Neural progenitor cell (in vitro differentiated cells): ENCODE measurements around the gene ADAMTS4.

ENCODE experiments used
- EZH2 ChIP-seq: fragments of 200-600 bp; sonication (generic); IDR thresholded peaks from 2 replicates; pipeline ENCODE4 v1.6.1; 2017; ENCODE audit warnings: antibody characterized with exemption, mild to moderate bottlenecking, moderate library complexity
- TF ChIP-seq, protein P1 (sequence below): fragments of 200-600 bp; sonication (generic); IDR thresholded peaks from 2 replicates; pipeline ENCODE4 v1.5.1; 2017; ENCODE audit warnings: antibody characterized with exemption, mild to moderate bottlenecking

DNA sequence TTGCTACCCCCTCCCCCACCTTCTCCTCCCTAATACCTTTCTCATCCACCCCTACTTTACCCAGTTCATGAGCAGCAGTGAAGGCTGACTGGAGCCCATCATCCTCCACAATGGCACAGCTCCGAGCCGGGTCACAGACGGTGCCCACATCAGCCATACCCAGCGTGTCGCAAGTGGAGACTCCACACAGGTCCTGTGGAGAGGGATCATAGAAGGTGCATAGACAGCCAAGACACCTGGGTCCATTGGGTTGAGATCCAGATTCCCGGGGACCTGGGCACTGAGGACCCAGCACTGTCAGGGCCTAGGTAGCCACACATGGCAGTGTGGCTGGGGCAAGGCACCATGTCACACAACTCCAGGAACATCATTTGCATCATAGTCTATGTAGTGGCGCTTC lies 2.7 kb downstream of the ADAMTS4 start:
- TF ChIP-seq, protein P1, sequence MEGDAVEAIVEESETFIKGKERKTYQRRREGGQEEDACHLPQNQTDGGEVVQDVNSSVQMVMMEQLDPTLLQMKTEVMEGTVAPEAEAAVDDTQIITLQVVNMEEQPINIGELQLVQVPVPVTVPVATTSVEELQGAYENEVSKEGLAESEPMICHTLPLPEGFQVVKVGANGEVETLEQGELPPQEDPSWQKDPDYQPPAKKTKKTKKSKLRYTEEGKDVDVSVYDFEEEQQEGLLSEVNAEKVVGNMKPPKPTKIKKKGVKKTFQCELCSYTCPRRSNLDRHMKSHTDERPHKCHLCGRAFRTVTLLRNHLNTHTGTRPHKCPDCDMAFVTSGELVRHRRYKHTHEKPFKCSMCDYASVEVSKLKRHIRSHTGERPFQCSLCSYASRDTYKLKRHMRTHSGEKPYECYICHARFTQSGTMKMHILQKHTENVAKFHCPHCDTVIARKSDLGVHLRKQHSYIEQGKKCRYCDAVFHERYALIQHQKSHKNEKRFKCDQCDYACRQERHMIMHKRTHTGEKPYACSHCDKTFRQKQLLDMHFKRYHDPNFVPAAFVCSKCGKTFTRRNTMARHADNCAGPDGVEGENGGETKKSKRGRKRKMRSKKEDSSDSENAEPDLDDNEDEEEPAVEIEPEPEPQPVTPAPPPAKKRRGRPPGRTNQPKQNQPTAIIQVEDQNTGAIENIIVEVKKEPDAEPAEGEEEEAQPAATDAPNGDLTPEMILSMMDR: no peak
- no peak for TF ChIP-seq EZH2
